H1 (cell line): ENCODE data around the gene MCM5. TPM values are rescaled to one million over a fixed set of nuclear protein-coding genes. Genes with fewer than 3 reads are reported as not detected.

Experiments used
- CTCF ChIA-PET: fragments of 300-600 bp; sonication (Branson Sonifier 250); formaldehyde crosslinking; loops from one replicate; lab custom pipeline; 2021; ENCODE audit not compliant: partially characterized antibody; lab: Charles Lee
- POLR2A ChIA-PET: fragments of 300-600 bp; sonication (Branson Sonifier 250); formaldehyde crosslinking; loops from one replicate; lab custom pipeline; 2021; ENCODE audit warnings: inconsistent platforms; ENCODE audit not compliant: partially characterized antibody; lab: Charles Lee
- DNase-seq, 2 experiments: peaks; one replicate each; pipeline versions ENCODE4 v3.0.0 to v3.0.0-alpha.2; 2010 to 2022; ENCODE audit warnings: low spot score in 2 of 2, low read depth in 1 of 2, mixed read lengths in 1 of 2
- FAIRE-seq: peaks from 2 replicates; lab custom pipeline; 2011; peaks lifted over from hg19 to GRCh38; lab: Jason Lieb, UNC
- H2AFZ ChIP-seq: 2 replicates; pipeline ENCODE4 v1.8.1; 2012; ENCODE audit warnings: low read length, inconsistent platforms
- H2AK5ac ChIP-seq: 2 replicates; pipeline ENCODE4 v1.6.1; 2013; ENCODE audit warnings: low read depth, low read length
- H2BK120ac ChIP-seq: replicated peaks from 2 replicates; pipeline ENCODE3; 2013; ENCODE audit warnings: low read depth, low read length, inconsistent platforms
- H2BK12ac ChIP-seq: 2 replicates; pipeline ENCODE4 v1.6.1; 2013; ENCODE audit warnings: low read depth, low read length
- H2BK15ac ChIP-seq: 2 replicates; pipeline ENCODE4 v1.6.1; 2013; ENCODE audit warnings: low read length
- H2BK20ac ChIP-seq: 2 replicates; pipeline ENCODE4 v1.6.1; 2013; ENCODE audit warnings: low read length
- H2BK5ac ChIP-seq: 2 replicates; pipeline ENCODE4 v1.6.1; 2013; ENCODE audit warnings: low read depth, low read length
- H3K14ac ChIP-seq: 2 replicates; pipeline ENCODE4 v1.6.1; 2013; ENCODE audit warnings: inconsistent platforms; ENCODE audit not compliant: insufficient read length
- H3K18ac ChIP-seq: 2 replicates; pipeline ENCODE4 v1.6.1; 2013; ENCODE audit warnings: low read length; ENCODE audit errors: extremely low read depth
- H3K23ac ChIP-seq: 2 replicates; pipeline ENCODE4 v1.6.1; 2013; ENCODE audit warnings: inconsistent platforms; ENCODE audit not compliant: insufficient read length
- H3K23me2 ChIP-seq: 2 replicates; pipeline ENCODE4 v1.6.1; 2013; ENCODE audit warnings: low read depth, low read length
- H3K27ac ChIP-seq: 2 replicates; pipeline ENCODE4 v1.6.1; 2011; ENCODE audit warnings: low read depth, low read length, inconsistent platforms
- H3K27me3 ChIP-seq, 4 experiments: replicated peaks in 1 of 4; 1 replicate in 1 of 4; 2 replicates in 3 of 4; pipeline versions ENCODE4 v1.6.1 to v1.8.1; 2011 to 2013; ENCODE audit warnings: low read length in 3 of 4, mild to moderate bottlenecking in 3 of 4, inconsistent platforms in 2 of 4, mixed read lengths in 2 of 4, moderate library complexity in 1 of 4; ENCODE audit not compliant: control insufficient read depth in 3 of 4, insufficient read depth in 3 of 4; ENCODE audit errors: extremely low read depth in 1 of 4
- H3K36me3 ChIP-seq, 4 experiments: 2 replicates each; pipeline versions ENCODE4 v1.6.1 to v1.8.1; 2011 to 2013; ENCODE audit warnings: mild to moderate bottlenecking in 4 of 4, low read length in 3 of 4, moderate library complexity in 2 of 4, control low read depth in 1 of 4, inconsistent platforms in 1 of 4; ENCODE audit not compliant: insufficient read depth in 4 of 4, control insufficient read depth in 2 of 4
- H3K4ac ChIP-seq: replicated peaks from 2 replicates; pipeline ENCODE3; 2013; ENCODE audit warnings: low read length, low read depth, mixed read lengths, inconsistent platforms; ENCODE audit not compliant: insufficient read length
- H3K4me1 ChIP-seq, 4 experiments: replicated peaks in 1 of 4; 1 replicate in 1 of 4; 2 replicates in 3 of 4; pipeline versions ENCODE4 v1.6.1 to v1.8.1; 2011 to 2013; ENCODE audit warnings: low read length in 3 of 4, inconsistent platforms in 2 of 4, mixed read lengths in 1 of 4; ENCODE audit not compliant: insufficient read depth in 4 of 4, control insufficient read depth in 3 of 4
- H3K4me2 ChIP-seq, 2 experiments: 2 replicates each; pipeline versions ENCODE4 v1.6.1 to v1.8.1; 2011 to 2013; ENCODE audit warnings: low read depth in 2 of 2, low read length in 2 of 2, control low read depth in 1 of 2, inconsistent platforms in 1 of 2, mild to moderate bottlenecking in 1 of 2; ENCODE audit not compliant: insufficient read depth in 1 of 2
- H3K4me3 ChIP-seq, 4 experiments: fragments of 200-600, 300-600 bp in 1 of 4; sonication (generic), shearing (Covaris generic), sonication (Bioruptor Twin) in 1 of 4; 2 replicates each; pipeline versions ENCODE4 v1.5.1 to v1.8.1; 2011 to 2016; ENCODE audit warnings: low read length in 4 of 4, low read depth in 3 of 4, control low read depth in 2 of 4, inconsistent platforms in 2 of 4, mild to moderate bottlenecking in 2 of 4, mixed read lengths in 1 of 4, moderate library complexity in 1 of 4; ENCODE audit not compliant: insufficient read depth in 2 of 4; ENCODE audit errors: extremely low read depth in 1 of 4
- H3K56ac ChIP-seq: replicated peaks from 2 replicates; pipeline ENCODE3; 2013; ENCODE audit warnings: low read depth, mild to moderate bottlenecking, mixed read lengths, low read length, inconsistent platforms; ENCODE audit not compliant: insufficient read length
- H3K79me1 ChIP-seq: 2 replicates; pipeline ENCODE4 v1.6.1; 2013; ENCODE audit warnings: low read depth, low read length, control low read depth
- H3K79me2 ChIP-seq, 2 experiments: 2 replicates each; pipeline versions ENCODE4 v1.6.1 to v1.8.1; 2012 to 2013; ENCODE audit warnings: low read length in 2 of 2, mild to moderate bottlenecking in 2 of 2, inconsistent platforms in 1 of 2; ENCODE audit not compliant: insufficient read depth in 2 of 2, control insufficient read depth in 1 of 2
- H3K9ac ChIP-seq, 4 experiments: replicated peaks in 1 of 4; 1 replicate in 1 of 4; 2 replicates in 3 of 4; pipeline versions ENCODE4 v1.6.1 to v1.8.1; 2011 to 2013; ENCODE audit warnings: low read depth in 3 of 4, low read length in 3 of 4, control low read depth in 2 of 4, mild to moderate bottlenecking in 2 of 4, moderate library complexity in 2 of 4, inconsistent platforms in 1 of 4; ENCODE audit errors: extremely low read depth in 1 of 4
- H3K9me3 ChIP-seq, 2 experiments: 2 replicates each; pipeline versions ENCODE4 v1.6.1 to v1.8.1; 2012 to 2013; ENCODE audit warnings: mild to moderate bottlenecking in 2 of 2, moderate library complexity in 2 of 2, control low read depth in 1 of 2, inconsistent platforms in 1 of 2, low read depth in 1 of 2, low read length in 1 of 2, mixed read lengths in 1 of 2; ENCODE audit not compliant: insufficient read depth in 2 of 2
- H4K20me1 ChIP-seq, 2 experiments: replicated peaks in 1 of 2; 2 replicates each; pipeline versions ENCODE3 to v1.8.1; 2011 to 2013; ENCODE audit warnings: inconsistent platforms in 2 of 2, low read length in 2 of 2, mild to moderate bottlenecking in 1 of 2; ENCODE audit not compliant: insufficient read depth in 2 of 2, control insufficient read depth in 1 of 2
- H4K5ac ChIP-seq: 2 replicates; pipeline ENCODE4 v1.6.1; 2013; ENCODE audit warnings: low read length, low read depth, mixed read lengths, inconsistent platforms; ENCODE audit not compliant: insufficient read length
- H4K8ac ChIP-seq: 2 replicates; pipeline ENCODE4 v1.8.0; 2013; ENCODE audit warnings: mild to moderate bottlenecking, moderate library complexity, low read length, inconsistent platforms; ENCODE audit not compliant: insufficient read depth; ENCODE audit errors: extremely low read depth
- H4K91ac ChIP-seq: replicated peaks from 2 replicates; pipeline ENCODE3; 2013; ENCODE audit warnings: low read length, mixed read lengths, inconsistent platforms; ENCODE audit not compliant: insufficient read length
- EZH2 ChIP-seq: fragments of 200-600 bp; sonication (generic); IDR thresholded peaks from 2 replicates; pipeline ENCODE4 v1.7.1; 2012; ENCODE audit warnings: low read depth, mild to moderate bottlenecking, moderate library complexity, low read length, inconsistent platforms; ENCODE audit not compliant: severe bottlenecking
- JUN ChIP-seq: IDR thresholded peaks from 2 replicates; pipeline ENCODE4 v1.6.1; 2011; ENCODE audit warnings: low read depth, mild to moderate bottlenecking, improper control_type of control experiment, low read length
- YY1 ChIP-seq: IDR thresholded peaks from 2 replicates; pipeline ENCODE4 v1.6.1; 2011; ENCODE audit warnings: low read depth, mild to moderate bottlenecking, low read length
- WGBS, 2 experiments: shearing (Covaris generic) in 1 of 2; methylation state at CpG; one replicate each; pipeline versions ENCODE4 v1.1.6 to v1.1.7; 2013 to 2015; ENCODE audit warnings: low lambda C conversion rate in 2 of 2, mixed read lengths in 2 of 2, inconsistent platforms in 1 of 2, low coverage in 1 of 2, missing lambda C conversion rate in 1 of 2; ENCODE audit not compliant: insufficient replicate concordance in 2 of 2, insufficient coverage in 1 of 2, insufficient read length in 1 of 2; ENCODE audit errors: extremely low coverage in 1 of 2, missing lambda C conversion rate in 1 of 2; 5-methylcytosine and 5-hydroxymethylcytosine counted together
- polyA plus RNA-seq, 7 experiments: library from polyadenylated mRNA; depleted of rRNA in 3 of 7; stranded (reverse) in 5 of 7; unstranded in 2 of 7; fragments of >200 nt in 5 of 7; fragments of 200-250 nt in 2 of 7; gene quantifications; 1 replicate in 5 of 7; 2 replicates in 1 of 7; 4 replicates in 1 of 7; pipeline versions ENCODE4 v1.2.1 to v1.2.3, GENCODE V29; 2011 to 2013; ENCODE audit warnings: missing spikeins in 2 of 7, mixed read lengths in 2 of 7
- total RNA-seq: library from RNA; stranded (reverse); fragmentation: NEBNext Ultra II Directional; extraction: Animal tissue kit (Norgen Biotek cat#: 25700); gene quantifications from 2 replicates; pipeline ENCODE4 v1.2.1, GENCODE V29; 2021
- TF ChIP-seq, protein P1 (sequence below): IDR thresholded peaks from 2 replicates; pipeline ENCODE4 v1.6.1; 2012; ENCODE audit warnings: inconsistent platforms
- TF ChIP-seq, protein P2 (sequence below), 3 experiments: IDR thresholded peaks; 1 replicate in 2 of 3; 2 replicates in 1 of 3; pipeline versions ENCODE4 v1.5.1 to v1.6.1; 2011; ENCODE audit warnings: low read length in 3 of 3, mild to moderate bottlenecking in 3 of 3, inconsistent platforms in 2 of 3, low read depth in 1 of 3, moderate library complexity in 1 of 3; ENCODE audit not compliant: insufficient read depth in 1 of 3; ENCODE audit errors: control extremely low read depth in 1 of 3

Gene MCM5
- total and polyA plus RNA-seq, 2 of the 8 experiments (the other 6 are each of a cell fraction or from before 2014, with no cell fraction given), result 210 to 305 TPM

DNA sequence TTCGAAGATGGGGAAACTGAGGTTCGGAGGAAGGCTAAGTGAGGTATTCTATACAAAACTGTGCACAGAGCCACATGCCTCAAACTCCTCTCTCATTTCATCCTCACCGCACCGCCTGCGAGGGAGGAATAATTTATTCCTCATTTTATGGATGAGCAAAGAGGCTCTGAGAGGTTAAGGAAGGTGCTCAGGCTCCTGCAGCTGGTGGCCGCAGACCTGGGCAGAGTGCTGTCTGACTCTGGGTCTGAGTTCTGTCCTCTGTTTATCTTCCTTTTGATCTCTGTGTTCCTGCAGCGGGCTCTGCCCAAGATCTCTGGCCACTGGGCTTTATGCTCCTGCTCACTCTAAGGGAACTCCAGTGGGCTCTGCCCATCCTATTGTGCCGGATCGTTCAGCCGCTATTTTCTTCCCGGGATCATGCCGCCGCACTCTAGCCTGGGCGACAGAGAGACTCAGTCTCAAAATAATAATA is 59.5 kb downstream of the MCM5 start:
- 92% methylated on average over 14 of the region's 14 CpGs; no CpG with 5 or more reads in 1 of the 2 experiments for WGBS, 2 experiments
- H2BK15ac ChIP-seq, result no peak overlapping the region
- POLR2A ChIA-PET, result no interaction called here
- TF ChIP-seq, protein P1, sequence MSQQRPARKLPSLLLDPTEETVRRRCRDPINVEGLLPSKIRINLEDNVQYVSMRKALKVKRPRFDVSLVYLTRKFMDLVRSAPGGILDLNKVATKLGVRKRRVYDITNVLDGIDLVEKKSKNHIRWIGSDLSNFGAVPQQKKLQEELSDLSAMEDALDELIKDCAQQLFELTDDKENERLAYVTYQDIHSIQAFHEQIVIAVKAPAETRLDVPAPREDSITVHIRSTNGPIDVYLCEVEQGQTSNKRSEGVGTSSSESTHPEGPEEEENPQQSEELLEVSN, result no peak
- TF ChIP-seq JUN (no peak), YY1 (no peak), EZH2 (no peak)
- TF ChIP-seq, protein P2, sequence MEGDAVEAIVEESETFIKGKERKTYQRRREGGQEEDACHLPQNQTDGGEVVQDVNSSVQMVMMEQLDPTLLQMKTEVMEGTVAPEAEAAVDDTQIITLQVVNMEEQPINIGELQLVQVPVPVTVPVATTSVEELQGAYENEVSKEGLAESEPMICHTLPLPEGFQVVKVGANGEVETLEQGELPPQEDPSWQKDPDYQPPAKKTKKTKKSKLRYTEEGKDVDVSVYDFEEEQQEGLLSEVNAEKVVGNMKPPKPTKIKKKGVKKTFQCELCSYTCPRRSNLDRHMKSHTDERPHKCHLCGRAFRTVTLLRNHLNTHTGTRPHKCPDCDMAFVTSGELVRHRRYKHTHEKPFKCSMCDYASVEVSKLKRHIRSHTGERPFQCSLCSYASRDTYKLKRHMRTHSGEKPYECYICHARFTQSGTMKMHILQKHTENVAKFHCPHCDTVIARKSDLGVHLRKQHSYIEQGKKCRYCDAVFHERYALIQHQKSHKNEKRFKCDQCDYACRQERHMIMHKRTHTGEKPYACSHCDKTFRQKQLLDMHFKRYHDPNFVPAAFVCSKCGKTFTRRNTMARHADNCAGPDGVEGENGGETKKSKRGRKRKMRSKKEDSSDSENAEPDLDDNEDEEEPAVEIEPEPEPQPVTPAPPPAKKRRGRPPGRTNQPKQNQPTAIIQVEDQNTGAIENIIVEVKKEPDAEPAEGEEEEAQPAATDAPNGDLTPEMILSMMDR (IDR thresholded peaks at IDR 0.05; ENCODE audit: control extremely low read depth in 1 of 3, insufficient read depth in 1 of 3, low read depth in 1 of 3, low read length in 3 of 3), result no peak

More for the DNA sequence above, 59.5 kb downstream of the MCM5 start:
- H4K5ac ChIP-seq, result no peak overlapping the region
- peaks cover 6 to 10% (median 8%) of the 10 kb centered on the region in 4 experiments for H3K4me1 ChIP-seq
- H3K36me3 ChIP-seq, result no peaks in the 10 kb centered on the region
- no peak overlapping the region for H2AFZ ChIP-seq
- no peak overlapping the region for H3K9ac ChIP-seq
- H3K27me3 ChIP-seq, result no peaks in the 10 kb centered on the region
- no peaks in the 10 kb centered on the region for H3K79me2 ChIP-seq
- H4K20me1 ChIP-seq, result peaks cover 0 to 4% of the 10 kb centered on the region in 2 experiments
- no peak overlapping the region for H3K23ac ChIP-seq
- no peak overlapping the region for H2BK5ac ChIP-seq
- no peak overlapping the region for H2BK20ac ChIP-seq
- no peak overlapping the region for H2BK12ac ChIP-seq
- no peak overlapping the region for H4K8ac ChIP-seq
- no peak overlapping the region for H3K18ac ChIP-seq
- no peak overlapping the region for H3K14ac ChIP-seq
- no peak overlapping the region for H3K4ac ChIP-seq
- no peak for FAIRE-seq
- H3K27ac ChIP-seq, result no peak overlapping the region
- CTCF ChIA-PET, result no interaction called here
- H2AK5ac ChIP-seq, result no peak overlapping the region
- no peaks in the 10 kb centered on the region for H3K9me3 ChIP-seq
- no peak for DNase-seq
- H3K4me3 ChIP-seq, result no peak overlapping the region
- no peak overlapping the region for H4K91ac ChIP-seq
- no peaks in the 10 kb centered on the region for H3K79me1 ChIP-seq
- peaks cover 7% of the 10 kb centered on the region; the same call in 1 of the 2 replicates for H3K23me2 ChIP-seq
- H3K56ac ChIP-seq, result no peak overlapping the region
- no peak overlapping the region for H3K4me2 ChIP-seq
- H2BK120ac ChIP-seq, result no peak overlapping the region
